GM12878 (cell line): ENCODE data around the gene BCAR3. TPM values are rescaled to one million over a fixed set of nuclear protein-coding genes. Genes with fewer than 3 reads are reported as not detected.

Experiments used
- ATF2 ChIP-seq: IDR thresholded peaks from 2 replicates; pipeline ENCODE4 v1.6.1; 2012; ENCODE audit warnings: low read length, inconsistent platforms
- CHD1 ChIP-seq: IDR thresholded peaks from 2 replicates; pipeline ENCODE4 v1.6.1; 2012; ENCODE audit warnings: low read depth, low read length, improper control_type of control experiment
- CUX1 ChIP-seq: IDR thresholded peaks from 2 replicates; pipeline ENCODE4 v1.6.1; 2012; ENCODE audit warnings: improper control_type of control experiment, low read depth, low read length; ENCODE audit not compliant: insufficient replicate concordance
- ETV6 ChIP-seq, 2 experiments: fragments of 450-650 bp in 1 of 2; IDR thresholded peaks in 1 of 2; conservative IDR thresholded peaks in 1 of 2; 2 replicates each; pipeline ENCODE4 v1.6.1; 2014; ENCODE audit warnings: antibody characterized with exemption in 1 of 2, borderline replicate concordance in 1 of 2, low read depth in 1 of 2, mild to moderate bottlenecking in 1 of 2, moderate library complexity in 1 of 2
- EZH2 ChIP-seq: IDR thresholded peaks from 2 replicates; pipeline ENCODE4 v1.6.1; 2012; ENCODE audit warnings: low read depth, mild to moderate bottlenecking, control low read depth, inconsistent platforms, low read length, borderline replicate concordance; ENCODE audit not compliant: control insufficient read depth
- MEF2A ChIP-seq: IDR thresholded peaks from 2 replicates; pipeline ENCODE4 v1.6.1; 2011; ENCODE audit warnings: low read depth, mild to moderate bottlenecking, low read length, moderate library complexity; ENCODE audit not compliant: insufficient read depth
- NFYB ChIP-seq: IDR thresholded peaks from 2 replicates; pipeline ENCODE4 v1.6.1; 2011; ENCODE audit warnings: low read depth, mild to moderate bottlenecking, low read length, improper control_type of control experiment, moderate library complexity; ENCODE audit not compliant: insufficient read depth
- NKRF ChIP-seq: fragments of 450-650 bp; conservative IDR thresholded peaks from 2 replicates; pipeline ENCODE4 v1.6.1; 2017; ENCODE audit warnings: mild to moderate bottlenecking, moderate library complexity
- PAX5 ChIP-seq: IDR thresholded peaks from 2 replicates; pipeline ENCODE4 v1.6.1; 2011; ENCODE audit warnings: low read depth, low read length, borderline replicate concordance
- REST ChIP-seq: IDR thresholded peaks from 2 replicates; pipeline ENCODE4 v1.6.1; 2012; ENCODE audit warnings: mild to moderate bottlenecking, low read depth, low read length
- RFX5 ChIP-seq: IDR thresholded peaks from 2 replicates; pipeline ENCODE4 v1.6.1; 2011; ENCODE audit warnings: low read depth, low read length, improper control_type of control experiment
- SREBF1 ChIP-seq: IDR thresholded peaks from 2 replicates; pipeline ENCODE4 v1.6.1; 2012; ENCODE audit warnings: mild to moderate bottlenecking, low read length
- TAF1 ChIP-seq: IDR thresholded peaks from 2 replicates; pipeline ENCODE4 v1.6.1; 2011; ENCODE audit warnings: mild to moderate bottlenecking, low read depth, low read length, borderline replicate concordance
- USF1 ChIP-seq: IDR thresholded peaks from 2 replicates; pipeline ENCODE4 v1.6.1; 2011; ENCODE audit warnings: borderline replicate concordance, low read depth, mild to moderate bottlenecking, moderate library complexity, mixed read lengths, low read length; ENCODE audit not compliant: insufficient read depth; ENCODE audit errors: extremely low read length
- polyA plus RNA-seq, 11 experiments: library from polyadenylated mRNA; depleted of rRNA in 4 of 11; unstranded in 6 of 11; stranded (reverse) in 5 of 11; fragments of >200 nt; fragmentation: Nextera tagmentation in 4 of 11; fragmentation: Illumina TruSeq in 1 of 11; extraction: Ambion mirVana in 4 of 11; extraction: Trizol in 1 of 11; gene quantifications; 1 replicate in 1 of 11; 2 replicates in 10 of 11; pipeline versions ENCODE4 v1.2.1 to v1.2.3, GENCODE V29; 2011 to 2016; ENCODE audit warnings: inconsistent platforms in 2 of 11, missing spikeins in 2 of 11, low read depth in 1 of 11
- total RNA-seq, 4 experiments: library from RNA; depleted of rRNA in 3 of 4; stranded (reverse); fragments of >200 nt in 3 of 4; fragmentation: Illumina TruSeq in 1 of 4; extraction: Trizol in 1 of 4; gene quantifications; 2 replicates each; pipeline versions ENCODE4 v1.2.1 to v1.2.3, GENCODE V29; 2013 to 2021

The BCAR3 gene
- total and polyA plus RNA-seq, 10 of the 15 experiments (the other 5 are each of a cell fraction or from before 2014, with no cell fraction given): 1.3 to 6.6 (median 1.8) TPM

GRCh38 chr1:93715529-93716126, 34.0 kb upstream of the BCAR3 start (continued):
- TF ChIP-seq CUX1: no peak
- no peak for TF ChIP-seq EZH2
- TF ChIP-seq SREBF1: no peak
- TF ChIP-seq NFYB: no peak
- TF ChIP-seq MEF2A: 0 out of 2 replicates have a peak, but pooled peaks have one; percentile 18
- TF ChIP-seq NKRF: no peak
- no peak for TF ChIP-seq ATF2
- TF ChIP-seq ETV6 (conservative IDR thresholded peaks at IDR 0.05 in 1 of 2, IDR thresholded peaks at IDR 0.05 in 1 of 2; ENCODE audit: borderline replicate concordance in 1 of 2, low read depth in 1 of 2): 0 out of 4 replicates have a peak, but pooled peaks of 1 of the 2 experiments have one; percentile 21
- TF ChIP-seq TAF1: no peak
- 0 out of 2 replicates have a peak, but pooled peaks have one; percentile 15 for TF ChIP-seq PAX5
- TF ChIP-seq RFX5: no peak
- no peak for TF ChIP-seq CHD1
- no peak for TF ChIP-seq USF1
- no peak for TF ChIP-seq REST
